ENCODE results near the gene RAB7B. TPM values are rescaled to one million over a fixed set of nuclear protein-coding genes. Genes with fewer than 3 reads are reported as not detected.

Gene RAB7B
- total RNA-seq, 4 donors from 2014 or later: 21.6 to 55.5 (median 26.8) TPM

DNA sequence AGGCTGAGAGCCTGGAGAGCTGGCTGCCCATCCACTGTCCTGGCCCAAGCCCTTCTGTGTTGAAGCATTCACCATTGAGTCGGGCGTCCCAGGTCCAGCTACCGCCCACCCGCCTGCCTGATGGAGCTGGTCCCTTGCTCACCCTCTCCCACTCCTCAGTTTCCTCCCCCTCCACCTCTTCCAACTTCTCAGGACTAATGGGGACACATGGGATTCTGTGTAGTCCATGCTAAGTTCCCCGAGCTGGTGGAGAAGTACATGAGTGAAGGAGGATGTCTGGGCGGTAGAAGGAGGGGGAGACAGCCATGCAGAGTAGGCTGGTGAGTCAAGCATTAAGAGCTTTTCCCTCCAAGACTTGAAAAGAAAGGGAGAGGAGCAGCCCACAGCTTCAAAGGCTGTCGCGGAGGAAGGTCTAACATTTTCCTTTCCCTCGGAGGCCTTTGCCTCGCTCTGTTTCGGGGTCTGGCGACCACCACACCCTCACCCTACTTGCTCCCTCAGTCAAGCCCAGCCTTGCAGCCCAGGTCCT is 60.5 kb downstream of the RAB7B start:
- Histone ChIP-seq H3K27me3 (peaks cover 92% of the 10 kb centered on the region), H3K36me3 (no peaks in the 10 kb centered on the region), H3K4me1 (peaks cover 15% of the 10 kb centered on the region), H3K4me3 (no peak overlapping the region), H3K27ac (no peak overlapping the region), H3K9me3 (no peaks in the 10 kb centered on the region)
- WGBS: 70% methylated on average over 12 of the region's 12 CpGs
- DNase-seq (ENCODE audit: low spot score in 2 of 2): no peak
- TF ChIP-seq EP300 (IDR thresholded peaks at IDR 0.05) (no peak), POLR2AphosphoS5 (IDR thresholded peaks at IDR 0.05) (no peak), POLR2A (IDR thresholded peaks at IDR 0.05) (no peak)
- TF ChIP-seq, protein P1, sequence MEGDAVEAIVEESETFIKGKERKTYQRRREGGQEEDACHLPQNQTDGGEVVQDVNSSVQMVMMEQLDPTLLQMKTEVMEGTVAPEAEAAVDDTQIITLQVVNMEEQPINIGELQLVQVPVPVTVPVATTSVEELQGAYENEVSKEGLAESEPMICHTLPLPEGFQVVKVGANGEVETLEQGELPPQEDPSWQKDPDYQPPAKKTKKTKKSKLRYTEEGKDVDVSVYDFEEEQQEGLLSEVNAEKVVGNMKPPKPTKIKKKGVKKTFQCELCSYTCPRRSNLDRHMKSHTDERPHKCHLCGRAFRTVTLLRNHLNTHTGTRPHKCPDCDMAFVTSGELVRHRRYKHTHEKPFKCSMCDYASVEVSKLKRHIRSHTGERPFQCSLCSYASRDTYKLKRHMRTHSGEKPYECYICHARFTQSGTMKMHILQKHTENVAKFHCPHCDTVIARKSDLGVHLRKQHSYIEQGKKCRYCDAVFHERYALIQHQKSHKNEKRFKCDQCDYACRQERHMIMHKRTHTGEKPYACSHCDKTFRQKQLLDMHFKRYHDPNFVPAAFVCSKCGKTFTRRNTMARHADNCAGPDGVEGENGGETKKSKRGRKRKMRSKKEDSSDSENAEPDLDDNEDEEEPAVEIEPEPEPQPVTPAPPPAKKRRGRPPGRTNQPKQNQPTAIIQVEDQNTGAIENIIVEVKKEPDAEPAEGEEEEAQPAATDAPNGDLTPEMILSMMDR (IDR thresholded peaks at IDR 0.05): no peak

DNA sequence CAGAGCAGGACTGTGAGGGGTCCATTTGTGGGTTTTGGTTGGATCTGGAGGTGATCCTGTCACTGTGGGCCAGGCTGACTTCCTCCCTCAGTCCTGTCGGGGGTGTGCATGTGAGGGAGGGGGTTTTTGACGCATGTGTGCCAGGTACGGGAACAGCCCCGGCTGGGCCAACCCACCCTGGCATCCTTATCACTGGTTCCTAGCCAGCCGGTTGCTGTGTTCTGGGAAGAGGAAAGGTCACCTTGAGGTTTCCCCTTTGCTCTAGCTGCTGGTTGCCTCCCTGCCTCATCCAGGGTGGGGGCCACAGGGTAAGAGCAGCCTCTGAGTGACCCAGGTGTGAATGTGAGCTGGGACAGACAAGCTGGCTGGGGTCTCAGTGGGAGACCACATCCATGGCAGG is 62.5 kb downstream of the RAB7B start:
- Histone ChIP-seq H3K27ac (no peak overlapping the region), H3K4me3 (no peak overlapping the region), H3K9me3 (no peaks in the 10 kb centered on the region), H3K4me1 (peaks cover 6% of the 10 kb centered on the region), H3K27me3 (peaks cover 89% of the 10 kb centered on the region), H3K36me3 (no peaks in the 10 kb centered on the region)
- no peak for DNase-seq (ENCODE audit: low spot score in 2 of 2)
- TF ChIP-seq POLR2AphosphoS5 (IDR thresholded peaks at IDR 0.05): no peak
- no peak for TF ChIP-seq POLR2A (IDR thresholded peaks at IDR 0.05)
- TF ChIP-seq, protein P1 (IDR thresholded peaks at IDR 0.05): no peak
- no peak for TF ChIP-seq EP300 (IDR thresholded peaks at IDR 0.05)
- 82% methylated on average over 4 of the region's 5 CpGs for WGBS

DNA sequence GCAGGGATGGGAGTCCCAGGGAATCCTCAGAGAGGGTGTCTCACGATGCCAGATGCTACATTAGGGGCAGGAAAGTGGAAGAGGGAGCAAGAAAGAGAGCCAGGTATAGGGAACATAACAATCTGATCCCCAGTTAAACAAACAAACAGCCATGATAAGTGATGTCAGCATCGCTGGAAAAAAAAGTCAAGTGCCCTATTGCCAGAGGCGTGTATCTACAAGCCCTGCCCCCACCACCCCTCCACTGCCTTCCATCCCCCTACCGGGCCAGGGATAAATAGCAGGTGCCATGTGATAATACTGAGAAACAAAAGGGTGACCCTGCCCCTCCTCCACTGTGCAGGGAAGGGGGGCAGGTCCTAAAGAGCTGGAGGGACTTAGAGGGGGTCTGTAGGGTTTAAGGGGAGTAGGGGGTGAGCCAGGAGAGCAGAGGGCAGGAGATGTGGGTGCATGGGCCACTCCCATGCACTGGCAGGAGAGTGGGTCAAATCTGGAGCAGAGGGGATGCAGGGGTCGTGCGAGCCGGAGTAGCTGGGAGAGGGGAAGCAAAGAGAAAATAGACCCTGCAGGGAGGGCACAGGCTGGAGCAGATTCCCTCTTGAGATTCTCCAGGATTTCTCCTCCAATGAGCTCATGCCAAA is 63.4 kb downstream of the RAB7B start:
- H3K27ac ChIP-seq: no peak overlapping the region

DNA sequence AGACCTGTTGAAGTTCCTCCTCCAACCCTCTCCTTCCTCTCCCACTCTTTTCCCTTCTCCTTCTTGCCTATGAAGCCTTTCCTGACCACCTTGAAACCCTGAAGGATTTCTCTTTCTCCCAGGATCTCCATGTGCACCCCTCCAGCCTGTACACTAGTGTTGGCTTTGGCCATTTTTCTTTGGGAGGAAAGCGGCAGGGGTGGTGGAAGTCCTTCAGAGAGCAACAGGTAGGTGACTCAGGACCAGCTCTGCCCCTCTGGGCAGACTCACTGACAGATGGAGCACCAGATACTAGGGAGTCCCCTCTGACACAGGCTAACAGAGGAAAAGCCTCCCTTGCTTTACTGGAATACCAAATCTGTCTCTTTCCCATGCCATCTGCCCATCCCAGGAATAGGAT is 64.5 kb downstream of the RAB7B start:
- Histone ChIP-seq H3K36me3 (no peaks in the 10 kb centered on the region), H3K4me3 (no peak overlapping the region)

More for the DNA sequence above, 63.4 kb downstream of the RAB7B start:
- DNase-seq (ENCODE audit: low spot score in 2 of 2): no peak
- no peak for TF ChIP-seq POLR2AphosphoS5 (IDR thresholded peaks at IDR 0.05)
- TF ChIP-seq, protein P1 (IDR thresholded peaks at IDR 0.05): no peak
- TF ChIP-seq EP300 (IDR thresholded peaks at IDR 0.05): no peak
- no peak for TF ChIP-seq POLR2A (IDR thresholded peaks at IDR 0.05)
- peaks cover 86% of the 10 kb centered on the region for H3K27me3 ChIP-seq
- H3K9me3 ChIP-seq: no peaks in the 10 kb centered on the region
- peaks cover 15% of the 10 kb centered on the region for H3K4me1 ChIP-seq
- 43% methylated on average over 7 of the region's 7 CpGs for WGBS
- H3K4me3 ChIP-seq: no peak overlapping the region
- H3K36me3 ChIP-seq: no peaks in the 10 kb centered on the region

More for the DNA sequence above, 64.5 kb downstream of the RAB7B start:
- Histone ChIP-seq H3K27me3 (peaks cover 74% of the 10 kb centered on the region), H3K27ac (no peak overlapping the region), H3K4me1 (peaks cover 25% of the 10 kb centered on the region), H3K9me3 (no peaks in the 10 kb centered on the region)
- TF ChIP-seq, protein P1 (IDR thresholded peaks at IDR 0.05): no peak
- TF ChIP-seq POLR2AphosphoS5 (IDR thresholded peaks at IDR 0.05): no peak
- TF ChIP-seq EP300 (IDR thresholded peaks at IDR 0.05): no peak
- no peak for TF ChIP-seq POLR2A (IDR thresholded peaks at IDR 0.05)
- WGBS: 86% methylated on average over 1 of the region's 1 CpG
- no peak for DNase-seq (ENCODE audit: low spot score in 2 of 2)

Measured in suprapubic skin (tissue), 4 donors.